CD4-positive, CD25-positive, alpha-beta regulatory T cell (primary cell): ENCODE measurements around the gene RPL31. TPM values are rescaled to one million over a fixed set of nuclear protein-coding genes. Genes with fewer than 3 reads are reported as not detected.

ENCODE experiments used
- ATAC-seq, 2 donors: fragments of 150-1000 bp; cut with Tn5 transposase; one replicate each; pipeline ENCODE4 v1.10.0; 2021; ENCODE audit warnings: low read depth in 2 of 2, moderate number of reproducible peaks in 2 of 2, moderate library complexity in 1 of 2
- DNase-seq, 3 donors: peaks; one replicate each; pipeline versions ENCODE4 v3.0.0 to v3.0.0-alpha.2; 2012 to 2022; ENCODE audit warnings: mixed read lengths in 1 of 3
- H3K27ac ChIP-seq: one replicate; pipeline ENCODE4 v1.7.0; 2013; ENCODE audit warnings: mild to moderate bottlenecking, low read length; ENCODE audit not compliant: insufficient read depth, poor library complexity, severe bottlenecking
- H3K27me3 ChIP-seq: one replicate; pipeline ENCODE4 v1.7.0; 2013; ENCODE audit warnings: low read length; ENCODE audit not compliant: control insufficient read depth, insufficient read depth
- H3K36me3 ChIP-seq: one replicate; pipeline ENCODE4 v1.7.0; 2013; ENCODE audit warnings: mild to moderate bottlenecking, low read length, moderate library complexity; ENCODE audit not compliant: control insufficient read depth, insufficient read depth
- H3K4me1 ChIP-seq: 2 replicates; pipeline ENCODE4 v1.7.0; 2013; ENCODE audit warnings: mild to moderate bottlenecking, low read length; ENCODE audit not compliant: insufficient read depth, control insufficient read depth, poor library complexity, severe bottlenecking
- H3K4me3 ChIP-seq: one replicate; pipeline ENCODE4 v1.7.0; 2013; ENCODE audit warnings: low read depth, mild to moderate bottlenecking, low read length, moderate library complexity
- H3K9me3 ChIP-seq, 2 experiments: 1 replicate in 1 of 2; 2 replicates in 1 of 2; pipeline ENCODE4 v1.7.0; 2013; ENCODE audit warnings: low read length in 2 of 2, mild to moderate bottlenecking in 1 of 2, moderate library complexity in 1 of 2; ENCODE audit not compliant: control insufficient read depth in 2 of 2
- H3K27ac Mint-ChIP-seq, 3 donors: one replicate each; pipeline ENCODE4 v1.8.0; 2020 to 2022; ENCODE audit warnings: mild to moderate bottlenecking in 3 of 3, mixed read lengths in 3 of 3, moderate library complexity in 2 of 3
- H3K27me3 Mint-ChIP-seq: one replicate; pipeline ENCODE4 v1.8.0; 2022; ENCODE audit warnings: mild to moderate bottlenecking, mixed read lengths
- H3K36me3 Mint-ChIP-seq: one replicate; pipeline ENCODE4 v1.8.0; 2020; ENCODE audit warnings: mixed read lengths
- H3K4me1 Mint-ChIP-seq, 4 donors: one replicate each; pipeline ENCODE4 v1.8.0; 2020 to 2022; ENCODE audit warnings: mixed read lengths in 4 of 4, mild to moderate bottlenecking in 1 of 4
- H3K4me3 Mint-ChIP-seq, 4 donors: one replicate each; pipeline ENCODE4 v1.8.0; 2020 to 2022; ENCODE audit warnings: mild to moderate bottlenecking in 4 of 4, mixed read lengths in 4 of 4, moderate library complexity in 3 of 4
- H3K9me3 Mint-ChIP-seq, 7 donors: one replicate each; pipeline ENCODE4 v1.8.0; 2020 to 2022; ENCODE audit warnings: mixed read lengths in 7 of 7, mild to moderate bottlenecking in 3 of 7, moderate library complexity in 2 of 7
- polyA plus RNA-seq, 4 donors: library from polyadenylated mRNA; unstranded; fragments of 300-500 nt; fragmentation: Illumina TruSeq; gene quantifications; one replicate each; pipeline ENCODE4 v1.2.3, GENCODE V29; 2021
- total RNA-seq: library from RNA; stranded (reverse); gene quantifications from one replicate; pipeline ENCODE4 v1.2.3, GENCODE V29; 2022

RPL31 gene
- total RNA-seq (1,403 TPM), polyA plus RNA-seq (1,000 to 10,000 TPM; 4,367 to 6,850 (median 5,510) TPM)

DNA sequence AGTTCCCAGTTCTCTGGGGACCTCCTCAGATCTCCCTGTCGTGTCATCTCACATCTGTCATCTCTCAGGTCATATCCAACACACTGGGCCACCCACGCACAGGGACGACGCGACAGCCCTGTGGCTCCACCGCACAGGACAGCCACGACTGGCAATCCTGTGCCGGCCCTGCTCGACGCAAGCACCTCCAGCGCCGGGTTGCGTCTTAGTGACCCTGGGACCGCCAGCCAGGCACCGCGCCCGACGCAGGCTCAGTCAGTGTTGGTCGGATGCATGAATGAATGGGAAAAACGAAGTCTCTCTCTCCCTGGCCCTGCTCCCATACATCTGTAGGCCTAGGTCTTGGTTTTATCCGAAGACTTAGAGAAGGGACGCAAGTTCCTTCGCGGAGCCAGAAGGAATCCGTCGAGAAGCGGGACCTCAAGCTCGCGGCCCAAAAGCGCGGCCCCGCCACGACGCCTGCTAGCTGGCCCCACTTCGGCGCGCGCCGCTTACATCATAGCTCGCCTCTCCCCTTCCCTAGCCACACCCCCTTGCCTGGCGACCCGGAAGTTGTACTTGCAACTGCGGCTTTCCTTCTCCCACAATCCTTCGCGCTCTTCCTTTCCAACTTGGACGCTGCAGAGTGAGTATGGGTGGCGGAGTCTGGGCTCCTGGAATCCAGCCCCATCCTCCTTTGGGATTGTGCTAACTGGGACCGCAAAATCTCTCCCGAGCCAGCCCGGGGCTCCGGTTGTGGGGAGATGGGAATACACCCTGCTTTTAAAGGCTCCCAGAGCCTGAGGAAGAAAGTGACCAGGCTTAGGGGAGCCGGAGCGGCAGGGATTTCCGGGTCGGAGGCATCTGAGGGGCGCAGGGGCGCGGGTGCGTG lies at the start of gene RPL31:
RPL31 (plus strand) TSS at position 599 of the 871 bp plus-strand sequence. CDS start 413 bp downstream, outside the sequence.
- Histone ChIP-seq H3K9me3 (no peaks in the 10 kb centered on the region), H3K4me3 (peak within 1 kb of the TSS; percentile 94), H3K27ac (peak within 1 kb of the TSS; percentile 86), H3K27me3 (no peaks in the 10 kb centered on the region), H3K4me1 (peaks cover 29% of the 10 kb centered on the region), H3K36me3 (peaks cover 33% of the 10 kb centered on the region)
- H3K27me3 Mint-ChIP-seq: peaks cover 7% of the 10 kb centered on the region
- DNase-seq (peak; percentile 94 to 98 (median 95)), ATAC-seq (peak; percentile 95 to 96)
- peaks cover 38% of the 10 kb centered on the region for H3K36me3 Mint-ChIP-seq
- H3K4me1 Mint-ChIP-seq: peaks cover 11 to 46% (median 33%) of the 10 kb centered on the region in 4 donors
- H3K4me3 Mint-ChIP-seq: peak within 1 kb of the TSS; percentile 92 to 98 (median 96)
- peak within 1 kb of the TSS; percentile 91 to 99 (median 95) for H3K27ac Mint-ChIP-seq
- no peaks in the 10 kb centered on the region for H3K9me3 Mint-ChIP-seq

DNA sequence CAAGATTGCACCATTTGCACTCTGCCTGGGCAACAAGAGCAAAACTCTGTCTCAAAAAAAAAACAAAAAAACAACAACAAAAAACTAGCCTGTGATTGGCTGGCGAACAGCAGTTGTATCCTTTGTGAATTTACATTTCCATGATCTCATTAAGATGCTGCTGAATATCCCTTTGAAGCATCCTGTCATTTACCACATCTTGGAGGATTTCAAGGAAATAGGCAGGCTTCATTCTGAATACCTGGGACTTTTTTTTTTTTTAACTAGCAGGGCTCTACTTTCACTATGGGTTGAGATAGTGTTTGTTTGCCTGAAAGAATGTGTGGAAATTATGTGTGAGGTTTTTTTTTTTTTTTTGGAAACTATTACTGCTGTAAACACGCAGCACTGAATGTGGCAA lies 49.6 kb upstream of the RPL31 start:
- H3K36me3 ChIP-seq: no peaks in the 10 kb centered on the region
- H3K4me3 ChIP-seq: no peak overlapping the region
- no peak overlapping the region for H3K27ac ChIP-seq
- ATAC-seq (no peak), DNase-seq (peak in 1 of 3 donors; percentile 52)
- Mint-ChIP-seq H3K27ac (no peak overlapping the region), H3K4me3 (no peak overlapping the region), H3K27me3 (peaks cover 6% of the 10 kb centered on the region), H3K9me3 (peaks cover 0 to 2% (median 0%) of the 10 kb centered on the region in 7 donors), H3K4me1 (no peaks in the 10 kb centered on the region), H3K36me3 (no peaks in the 10 kb centered on the region)
- H3K4me1 ChIP-seq: no peaks in the 10 kb centered on the region
- no peaks in the 10 kb centered on the region for H3K27me3 ChIP-seq
- no peaks in the 10 kb centered on the region for H3K9me3 ChIP-seq

- Histone ChIP-seq H3K4me1 (no peaks in the 10 kb centered on the region), H3K36me3 (no peaks in the 10 kb centered on the region), H3K27ac (no peak overlapping the region), H3K27me3 (no peaks in the 10 kb centered on the region), H3K9me3 (no peaks in the 10 kb centered on the region), H3K4me3 (no peak overlapping the region)
- no peak for ATAC-seq
- Mint-ChIP-seq H3K27ac (no peak overlapping the region), H3K4me3 (no peak overlapping the region), H3K27me3 (peaks cover 6% of the 10 kb centered on the region), H3K9me3 (peaks cover 0 to 2% (median 0%) of the 10 kb centered on the region in 7 donors), H3K36me3 (no peaks in the 10 kb centered on the region), H3K4me1 (no peaks in the 10 kb centered on the region)
- no peak for DNase-seq
These were observed 48.6 kb upstream of the RPL31 start for GRCh38 chr2:100953406-100954043.

GRCh38 chr2:100954044-100954420 lies 48.1 kb upstream of the RPL31 start:
- Mint-ChIP-seq H3K36me3 (no peaks in the 10 kb centered on the region), H3K4me3 (no peak overlapping the region)

DNA sequence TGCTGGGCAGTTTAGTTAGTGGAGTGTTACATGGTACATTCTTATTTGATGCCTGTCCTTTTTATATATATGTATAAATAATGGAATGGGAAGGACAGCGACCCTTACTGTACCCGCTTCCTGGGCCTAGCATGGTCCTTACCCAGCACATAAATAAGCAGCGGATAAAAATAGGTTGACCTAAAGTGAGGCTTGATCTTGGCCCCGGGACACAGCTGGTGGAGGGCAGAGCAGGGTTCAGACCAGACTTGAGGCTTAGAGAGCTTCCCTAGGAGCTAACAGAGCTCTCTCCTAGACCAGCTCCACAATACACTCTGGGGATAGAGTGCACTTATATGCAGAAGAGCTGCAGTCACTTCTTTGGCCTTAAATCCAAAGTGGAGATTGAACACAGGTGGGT lies 46.9 kb upstream of the RPL31 start:
- no peak overlapping the region for H3K4me3 ChIP-seq
- peaks cover 5% of the 10 kb centered on the region for H3K27me3 Mint-ChIP-seq
- peaks cover 0 to 2% (median 0%) of the 10 kb centered on the region in 7 donors for H3K9me3 Mint-ChIP-seq
- no peaks in the 10 kb centered on the region for H3K4me1 Mint-ChIP-seq
- no peaks in the 10 kb centered on the region for H3K4me1 ChIP-seq
- no peaks in the 10 kb centered on the region for H3K36me3 Mint-ChIP-seq
- no peak overlapping the region for H3K27ac Mint-ChIP-seq
- ATAC-seq (no peak), DNase-seq (no peak)
- H3K9me3 ChIP-seq: no peaks in the 10 kb centered on the region
- no peaks in the 10 kb centered on the region for H3K36me3 ChIP-seq
- H3K27me3 ChIP-seq: no peaks in the 10 kb centered on the region
- no peak overlapping the region for H3K4me3 Mint-ChIP-seq
- H3K27ac ChIP-seq: no peak overlapping the region

More at GRCh38 chr2:100954044-100954420, 48.1 kb upstream of the RPL31 start:
- H3K9me3 ChIP-seq: no peaks in the 10 kb centered on the region
- H3K36me3 ChIP-seq: no peaks in the 10 kb centered on the region
- no peak overlapping the region for H3K4me3 ChIP-seq
- no peak for DNase-seq
- no peaks in the 10 kb centered on the region for H3K27me3 ChIP-seq
- H3K27me3 Mint-ChIP-seq: peaks cover 1% of the 10 kb centered on the region
- no peaks in the 10 kb centered on the region for H3K4me1 ChIP-seq
- H3K27ac ChIP-seq: no peak overlapping the region
- no peak overlapping the region for H3K27ac Mint-ChIP-seq
- no peak for ATAC-seq
- no peaks in the 10 kb centered on the region for H3K4me1 Mint-ChIP-seq
- peaks cover 0 to 2% (median 0%) of the 10 kb centered on the region in 7 donors for H3K9me3 Mint-ChIP-seq

DNA sequence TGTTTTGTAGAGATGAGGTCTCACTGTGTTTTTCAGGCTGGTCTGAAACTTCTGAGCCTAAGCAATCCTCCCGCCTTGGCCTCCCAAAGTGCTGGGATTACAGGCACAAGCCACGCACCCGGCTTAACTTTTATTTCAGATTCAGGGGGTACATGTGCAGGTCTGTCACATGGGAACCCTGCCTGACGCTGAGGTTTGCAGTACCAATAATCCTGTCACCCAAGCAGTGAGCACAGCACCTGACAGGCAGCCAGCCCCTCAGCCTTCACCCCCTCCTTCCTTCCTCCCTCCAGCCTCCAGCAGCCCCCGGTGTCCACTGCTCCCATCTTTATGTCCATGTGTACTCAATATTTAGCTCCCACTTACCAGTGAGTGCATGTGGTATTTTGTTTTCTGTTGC lies 46.0 kb upstream of the RPL31 start:
- DNase-seq (no peak), ATAC-seq (no peak)
- Histone ChIP-seq H3K9me3 (no peaks in the 10 kb centered on the region), H3K27ac (no peak overlapping the region), H3K27me3 (no peaks in the 10 kb centered on the region), H3K4me3 (no peak overlapping the region), H3K4me1 (no peaks in the 10 kb centered on the region), H3K36me3 (no peaks in the 10 kb centered on the region)
- H3K9me3 Mint-ChIP-seq: peaks cover 0 to 1% (median 0%) of the 10 kb centered on the region in 7 donors
- H3K27ac Mint-ChIP-seq: no peak overlapping the region
- H3K36me3 Mint-ChIP-seq: no peaks in the 10 kb centered on the region
- H3K27me3 Mint-ChIP-seq: peaks cover 5% of the 10 kb centered on the region
- H3K4me1 Mint-ChIP-seq: no peaks in the 10 kb centered on the region
- H3K4me3 Mint-ChIP-seq: no peak overlapping the region

DNA sequence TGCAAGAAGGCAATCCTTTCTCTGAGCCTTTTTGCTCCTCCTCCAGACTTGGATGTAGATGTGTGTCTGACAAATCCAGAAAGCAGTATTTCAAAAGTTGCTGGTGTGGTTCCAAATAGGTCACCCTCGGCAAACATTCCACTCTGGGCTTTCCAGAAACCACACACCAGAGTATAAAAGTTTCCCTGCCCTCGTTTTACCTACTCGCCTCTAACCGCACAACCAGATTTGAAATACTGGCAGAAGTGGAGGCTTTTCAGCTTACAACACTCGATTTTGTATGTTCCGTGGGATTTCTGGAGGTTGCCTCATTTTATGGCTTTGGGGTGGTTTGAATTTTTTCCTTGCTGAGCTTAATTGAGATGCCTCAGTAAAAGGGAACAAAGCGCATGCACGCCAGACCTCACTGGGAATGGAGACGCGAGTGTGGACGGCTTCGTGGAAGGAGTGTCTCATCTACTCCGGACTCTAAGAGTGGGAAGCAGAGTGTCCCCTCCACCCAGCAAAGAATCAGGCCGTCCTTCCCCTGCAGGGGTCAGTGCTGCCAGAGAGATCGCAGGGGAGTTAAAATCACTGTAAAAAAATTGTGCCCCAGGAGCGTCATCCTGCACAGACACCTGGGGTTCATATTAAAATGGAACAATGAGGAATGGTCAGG lies 44.0 kb upstream of the RPL31 start:
- ATAC-seq (no peak), DNase-seq (no peak)
- Mint-ChIP-seq H3K27ac (no peak overlapping the region), H3K36me3 (no peaks in the 10 kb centered on the region), H3K4me3 (no peak overlapping the region), H3K27me3 (peaks cover 5% of the 10 kb centered on the region), H3K4me1 (no peaks in the 10 kb centered on the region), H3K9me3 (no peaks in the 10 kb centered on the region)
- Histone ChIP-seq H3K27me3 (no peaks in the 10 kb centered on the region), H3K4me1 (no peaks in the 10 kb centered on the region), H3K36me3 (no peaks in the 10 kb centered on the region), H3K9me3 (no peaks in the 10 kb centered on the region), H3K27ac (no peak overlapping the region), H3K4me3 (no peak overlapping the region)
